ENCODE data around the gene PLAAT2. TPM values are rescaled to one million over a fixed set of nuclear protein-coding genes. Genes with fewer than 3 reads are reported as not detected.

PLAAT2 gene
- total and polyA plus RNA-seq, 9 of the 15 experiments (the other 6 are each of a cell fraction or from before 2014, with no cell fraction given), result not detected

- TF ChIP-seq BMI1 (IDR thresholded peaks at IDR 0.05; ENCODE audit: low read length) (no peak), PHTF2 (CRISPR knock-in tag; IDR thresholded peaks at IDR 0.05) (peak; percentile 90; the same call in 1 of the 2 replicates), DNMT1 (IDR thresholded peaks at IDR 0.05) (no peak), SFPQ (IDR thresholded peaks at IDR 0.05; ENCODE audit: low read depth, low read length) (no peak), RBM39 (optimal IDR thresholded peaks at IDR 0.05; ENCODE audit: low read depth, low read length) (no peak), NR4A1 (CRISPR knock-in tag; IDR thresholded peaks at IDR 0.05) (peak; percentile 96), NR4A1 (tag; IDR thresholded peaks at IDR 0.05) (peak; percentile 99), CGGBP1 (CRISPR knock-in tag; IDR thresholded peaks at IDR 0.05) (no peak), ZNF384 (IDR thresholded peaks at IDR 0.05; ENCODE audit: low read depth, low read length) (no peak), DEAF1 (CRISPR knock-in tag; IDR thresholded peaks at IDR 0.05) (peak; percentile 81), HMG20A (CRISPR knock-in tag; conservative IDR thresholded peaks at IDR 0.05) (peak; percentile 78), U2AF2 (optimal IDR thresholded peaks at IDR 0.05; ENCODE audit: low read depth, low read length) (no peak), ZSCAN32 (CRISPR knock-in tag; IDR thresholded peaks at IDR 0.05) (peak; percentile 87), GABPB1 (CRISPR knock-in tag; IDR thresholded peaks at IDR 0.05) (no peak), PRMT5 (CRISPR knock-in tag; IDR thresholded peaks at IDR 0.05) (no peak), LCOR (CRISPR knock-in tag; IDR thresholded peaks at IDR 0.05) (no peak), LARP7 (IDR thresholded peaks at IDR 0.05) (no peak), SMAD1 (IDR thresholded peaks at IDR 0.05; ENCODE audit: low read depth, low read length, partially characterized antibody) (no peak), CCAR2 (IDR thresholded peaks at IDR 0.05; ENCODE audit: low read depth, low read length) (no peak), FOXK1 (CRISPR knock-in tag; IDR thresholded peaks at IDR 0.05; ENCODE audit: borderline replicate concordance) (no peak), ZMIZ1 (IDR thresholded peaks at IDR 0.05; ENCODE audit: low read depth in 2 of 2, low read length in 2 of 2) (no peak), MBD2 (IDR thresholded peaks at IDR 0.05; ENCODE audit: borderline replicate concordance, low read depth) (no peak), MIER1 (IDR thresholded peaks at IDR 0.05; ENCODE audit: low read depth) (no peak), HDAC3 (IDR thresholded peaks at IDR 0.05; ENCODE audit: borderline replicate concordance, partially characterized antibody) (no peak)
Observed at GRCh38 chr11:63534895-63535461, 28.2 kb downstream of the PLAAT2 start (continued).

Data from K562 (cell line).